HG03097 (cell line): ENCODE data around the gene KNL1.
"Not testable (repeated sequence)": the region's sequence is repeated elsewhere in the genome, so short reads cannot be mapped to it uniquely, and the experiment has no call there.

ENCODE experiments used
- ATAC-seq: cut with Tn5 transposase; IDR thresholded peaks from one replicate; pipeline ENCODE4 v1.9.1; 2021; ENCODE audit not compliant: unreplicated experiment, low FRiP score

KNL1 gene

DNA sequence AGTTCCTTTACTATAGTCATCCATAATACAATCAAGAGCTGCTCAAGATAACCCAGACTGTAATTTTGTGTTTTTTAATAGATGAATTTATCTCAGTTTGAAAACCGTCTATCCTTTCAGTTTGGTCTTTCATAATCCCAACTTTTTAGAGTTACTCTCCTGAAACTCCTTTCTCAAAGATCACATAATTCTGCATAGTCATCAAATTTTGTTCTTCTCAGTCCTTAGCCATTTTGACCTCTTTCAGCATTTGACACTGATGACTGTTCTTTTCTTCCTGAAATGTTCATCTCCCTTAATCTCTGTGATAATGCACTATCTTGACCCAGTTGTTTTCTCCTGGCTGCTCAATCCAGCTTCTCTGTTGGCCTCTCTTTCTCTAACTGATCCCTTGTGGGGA, 53.5 kb downstream of the KNL1 start:
- no peak for ATAC-seq

DNA sequence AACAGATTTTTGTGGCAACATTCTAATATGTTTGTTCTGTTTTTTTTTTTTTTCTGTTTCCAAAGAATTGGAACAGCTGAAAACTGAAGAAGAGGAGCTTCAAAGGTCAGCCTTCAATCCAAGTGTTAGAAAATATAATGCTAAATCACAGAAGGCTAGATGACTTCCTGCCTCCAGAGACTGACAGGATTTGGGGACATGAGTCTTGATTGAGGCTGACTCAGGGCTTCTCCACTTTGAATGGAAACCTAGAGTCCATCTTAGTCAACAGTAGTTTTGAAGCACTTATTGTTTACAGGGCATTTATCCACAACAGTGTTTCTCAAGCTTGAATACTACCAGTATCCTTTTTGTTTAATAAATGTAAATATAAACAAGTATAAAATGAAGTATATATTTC, 56.4 kb downstream of the KNL1 start:
- no peak for ATAC-seq

DNA sequence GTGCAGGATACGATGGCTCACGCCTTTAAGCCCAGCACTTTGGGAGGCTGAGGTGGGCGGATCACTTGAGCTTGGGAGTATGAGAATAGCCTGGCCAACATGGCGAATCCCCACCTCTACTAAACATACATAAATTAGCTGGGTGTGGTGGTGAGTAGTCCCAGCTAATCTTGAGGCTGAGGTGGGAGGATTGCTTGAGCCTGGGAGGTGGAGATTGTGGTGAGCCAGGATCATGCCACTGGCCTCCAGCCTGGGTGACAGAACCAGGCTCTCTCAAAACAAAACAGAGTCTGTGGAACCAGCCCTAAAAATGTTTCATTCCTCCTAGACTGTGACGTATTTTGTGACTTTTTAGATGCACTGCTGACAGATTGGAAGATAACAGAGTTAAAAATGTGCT, 66.6 kb downstream of the KNL1 start:
- no peak for ATAC-seq

DNA sequence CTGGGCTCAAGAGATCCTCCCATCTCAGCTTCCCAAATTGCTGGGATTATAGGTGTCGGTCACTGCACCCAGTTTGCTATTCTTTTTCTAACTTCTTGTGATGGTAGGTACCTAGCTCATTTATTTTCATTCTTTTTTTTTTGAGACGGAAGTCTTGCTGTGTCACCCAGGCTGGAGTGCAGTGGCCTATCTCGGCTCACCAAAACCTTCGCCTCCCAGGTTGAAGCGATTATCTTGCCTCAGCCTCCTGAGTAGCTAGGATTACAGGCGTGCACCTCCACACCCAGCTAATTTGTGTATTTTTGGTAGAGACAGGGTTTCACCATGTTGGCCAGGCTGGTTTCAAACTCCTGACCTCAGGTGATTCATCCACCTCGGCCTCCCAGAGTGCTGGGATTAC, 70.9 kb downstream of the KNL1 start:
- ATAC-seq = no peak

DNA sequence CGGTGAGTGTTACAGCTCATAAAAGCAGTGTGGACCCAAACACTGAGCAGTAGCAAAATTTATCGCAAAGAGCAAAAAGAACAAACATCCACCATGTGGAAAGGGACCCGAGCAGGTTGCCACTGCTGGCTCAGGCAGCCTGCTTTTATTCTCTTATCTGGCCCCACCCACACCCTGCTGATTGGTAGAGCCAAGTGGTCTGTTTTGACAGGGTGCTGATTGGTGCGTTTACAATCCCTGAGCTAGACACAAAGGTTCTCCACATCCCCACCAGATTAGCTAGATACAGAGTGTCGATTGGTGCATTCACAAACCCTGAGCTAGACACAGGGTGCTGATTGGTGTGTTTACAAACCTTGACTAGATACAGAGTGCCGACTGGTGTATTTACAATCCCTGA, 82.2 kb downstream of the KNL1 start:
- ATAC-seq = not testable (repeated sequence)

DNA sequence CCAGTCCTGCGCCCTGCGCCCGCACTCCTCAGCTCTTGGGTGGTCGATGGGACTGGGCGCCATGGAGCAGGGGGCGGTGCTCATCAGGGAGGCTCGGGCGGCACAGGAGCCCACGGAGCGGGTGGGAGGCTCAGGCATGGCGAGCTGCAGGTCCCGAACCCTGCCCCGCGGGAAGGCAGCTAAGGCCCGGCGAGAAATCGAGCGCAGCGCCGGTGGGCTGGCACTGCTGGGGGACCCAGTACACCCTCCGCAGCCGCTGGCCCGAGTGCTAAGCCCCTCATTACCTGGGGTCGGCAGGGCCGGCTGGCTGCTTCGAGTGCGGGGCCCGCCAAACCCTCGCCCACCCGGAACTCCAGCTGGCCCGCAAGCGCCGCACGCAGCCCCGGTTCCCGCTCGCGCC, 82.9 kb downstream of the KNL1 start:
- not testable (repeated sequence) for ATAC-seq

DNA sequence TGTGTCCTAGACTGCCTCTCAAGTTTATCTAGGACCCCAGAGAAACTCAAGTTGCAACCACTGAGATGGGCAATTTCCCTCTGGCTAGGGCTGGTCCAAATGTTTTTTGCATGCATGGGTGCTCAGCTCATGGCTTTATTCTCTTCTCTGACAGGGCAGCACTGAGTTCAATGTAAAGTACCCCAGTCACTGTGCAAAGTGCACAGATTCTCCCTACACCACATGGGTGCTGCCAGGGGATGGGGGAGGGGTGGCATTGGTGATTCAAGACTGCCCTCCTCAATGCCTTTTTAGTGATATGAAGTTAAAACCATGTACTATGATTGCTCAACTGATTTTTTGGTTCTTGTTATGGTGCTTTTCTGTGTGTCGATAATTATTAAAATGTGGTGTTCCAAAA, 86.1 kb downstream of the KNL1 start:
- no peak for ATAC-seq

DNA sequence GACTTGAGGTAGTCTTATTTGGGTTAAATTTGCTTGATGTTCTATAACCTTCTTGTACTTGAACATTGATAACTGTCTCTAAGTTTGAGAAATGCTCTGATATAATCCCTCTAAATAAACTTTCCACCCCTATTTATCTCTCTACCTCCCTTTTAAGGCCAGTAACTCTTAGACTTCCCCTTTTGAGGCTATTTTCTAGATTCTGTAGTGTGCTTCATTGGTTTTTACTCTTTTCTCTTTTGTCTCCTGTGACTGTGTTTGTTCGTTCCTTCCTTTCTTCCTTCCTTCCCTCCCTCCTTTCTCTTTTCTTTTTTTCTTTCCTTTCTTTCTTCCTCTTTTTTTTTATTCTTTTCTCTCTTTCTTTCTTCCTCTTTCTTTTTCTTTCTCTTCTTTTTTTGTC, 86.9 kb downstream of the KNL1 start:
- ATAC-seq = not testable (repeated sequence)

DNA sequence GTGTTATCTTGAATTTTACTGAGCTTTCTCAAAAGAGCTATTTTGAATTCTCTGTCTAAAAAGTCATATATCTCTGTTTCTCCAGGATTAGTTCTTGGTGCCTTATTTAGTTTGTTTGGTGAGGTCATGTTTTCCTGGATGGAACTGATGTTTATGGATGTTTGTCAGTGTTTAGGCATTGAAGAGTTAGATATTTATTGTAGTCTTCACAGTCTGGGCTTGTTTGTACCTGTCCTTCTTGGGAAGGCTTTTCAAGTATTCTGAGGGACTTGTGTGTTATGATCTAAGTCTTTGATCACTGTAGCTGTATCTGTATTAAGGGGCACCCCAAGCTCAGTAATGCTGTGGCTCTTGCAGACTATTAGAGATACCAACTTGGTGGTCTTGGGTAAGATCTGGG, 90.3 kb downstream of the KNL1 start:
- ATAC-seq = no peak

DNA sequence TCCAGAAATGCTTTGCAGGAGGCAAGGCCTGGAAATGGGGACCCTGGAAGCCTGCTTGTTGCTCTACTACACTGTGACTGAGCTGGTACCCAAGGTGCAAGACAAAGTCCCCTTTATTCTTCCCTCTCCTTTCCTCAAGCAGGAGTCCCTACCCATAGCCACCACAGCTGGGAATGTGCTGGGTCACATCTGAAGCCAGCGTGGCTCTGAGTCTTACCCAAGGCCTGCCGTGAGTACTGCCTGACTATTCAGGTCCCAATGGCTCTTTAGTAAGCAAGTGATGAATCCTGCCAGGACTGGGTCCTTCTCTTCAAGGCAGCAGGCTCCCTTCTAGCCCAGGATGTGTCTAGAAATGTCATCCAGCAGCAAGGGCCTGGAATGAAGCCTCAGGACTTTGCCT, 91.3 kb downstream of the KNL1 start:
- ATAC-seq = no peak

DNA sequence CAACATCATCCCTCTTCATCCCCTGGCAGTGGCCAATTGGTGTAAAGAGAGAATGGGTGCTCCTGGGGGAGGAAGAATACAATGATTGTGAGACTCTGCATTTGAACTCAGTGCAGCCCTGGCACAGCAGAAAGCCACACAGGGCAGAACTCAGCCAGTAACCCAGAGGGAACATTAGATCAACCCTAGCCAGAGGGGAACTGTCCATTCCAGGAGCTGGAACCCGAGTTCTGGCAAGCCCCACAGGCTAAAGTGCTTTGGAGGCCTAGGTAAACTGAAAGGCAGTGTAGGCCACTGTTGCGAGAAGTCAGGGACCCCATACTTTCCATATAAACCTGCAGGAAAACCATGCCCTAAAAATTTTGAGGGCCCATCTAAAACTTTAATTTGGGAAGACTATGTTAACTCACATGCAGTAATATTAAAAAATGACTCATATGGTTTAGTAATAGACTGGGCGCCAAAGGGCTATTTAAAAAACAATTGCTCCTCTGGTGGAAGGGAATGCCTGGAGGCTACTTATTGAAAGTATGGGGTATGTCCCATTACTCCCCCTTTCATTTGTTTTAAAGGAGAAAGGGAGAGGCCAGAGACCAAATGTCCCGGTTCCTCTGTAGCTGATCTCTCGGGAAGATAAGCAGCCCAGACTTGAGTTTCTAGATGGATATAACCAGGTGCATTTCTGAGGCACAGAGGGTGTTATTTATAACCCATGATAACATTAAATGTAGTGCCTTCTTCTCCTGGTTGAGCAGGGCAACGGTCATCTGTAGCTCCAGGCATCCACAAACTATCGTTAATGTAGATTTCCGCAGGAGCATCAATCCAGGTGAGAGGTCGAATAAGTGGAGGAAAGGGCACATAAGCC, 95.1 kb downstream of the KNL1 start:
- no peak for ATAC-seq

DNA sequence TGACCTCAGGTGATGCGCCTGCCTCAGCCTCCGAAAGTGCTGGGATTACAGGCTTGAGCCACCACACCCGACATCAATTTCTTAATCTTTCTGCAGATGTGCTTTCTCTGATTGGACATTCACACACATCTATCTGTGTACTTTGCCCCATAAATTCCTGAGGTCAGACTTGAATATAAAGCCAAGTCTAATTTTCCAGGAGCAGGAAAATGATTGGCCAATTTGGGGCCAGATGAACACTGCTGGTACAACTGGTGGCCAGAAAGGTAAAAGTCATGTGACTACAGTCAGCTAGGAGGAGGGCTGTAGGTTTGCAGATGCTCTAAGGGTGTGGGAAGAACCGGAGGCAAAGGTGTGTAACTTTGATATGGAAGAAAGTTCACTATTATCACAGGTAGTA, 97.7 kb downstream of the KNL1 start:
- no peak for ATAC-seq

DNA sequence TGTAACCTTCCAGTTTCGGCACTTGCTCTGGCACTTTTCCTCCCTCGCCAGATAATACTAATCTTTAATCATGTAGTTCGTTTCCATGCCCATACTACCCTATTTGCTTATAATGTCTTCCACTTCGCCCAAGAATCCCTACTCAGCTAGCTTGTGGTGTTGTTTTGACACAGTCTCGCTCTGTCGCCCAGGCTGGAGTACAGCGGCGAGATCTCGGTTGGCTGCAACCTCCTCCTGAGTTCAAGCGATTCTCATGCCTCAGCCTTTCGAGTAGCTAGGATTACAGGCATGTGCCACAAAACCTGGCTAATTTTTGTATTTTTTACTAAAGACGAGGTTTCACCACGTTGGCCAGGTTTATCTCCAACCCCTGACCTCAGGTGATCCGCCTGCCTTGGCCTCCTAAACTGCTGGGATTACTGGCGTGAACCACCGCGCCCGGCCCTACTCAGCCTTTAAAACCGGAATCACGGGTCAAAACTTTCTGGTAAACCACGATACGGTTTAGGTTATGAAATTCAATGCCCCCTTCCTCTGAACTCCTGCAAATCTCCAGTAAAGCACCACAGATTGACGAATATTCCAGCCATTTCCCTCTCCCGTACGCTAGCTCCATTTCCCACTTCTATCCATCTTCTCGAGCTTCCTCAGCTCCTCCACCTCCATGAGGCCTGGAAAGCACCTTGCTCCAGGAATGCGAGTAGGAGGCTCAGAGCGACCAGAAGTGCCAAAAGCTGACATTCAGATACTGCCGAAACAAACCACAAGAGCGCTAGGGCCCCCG, 100.0 kb downstream of the KNL1 start:
- ATAC-seq = peak; percentile 17

DNA sequence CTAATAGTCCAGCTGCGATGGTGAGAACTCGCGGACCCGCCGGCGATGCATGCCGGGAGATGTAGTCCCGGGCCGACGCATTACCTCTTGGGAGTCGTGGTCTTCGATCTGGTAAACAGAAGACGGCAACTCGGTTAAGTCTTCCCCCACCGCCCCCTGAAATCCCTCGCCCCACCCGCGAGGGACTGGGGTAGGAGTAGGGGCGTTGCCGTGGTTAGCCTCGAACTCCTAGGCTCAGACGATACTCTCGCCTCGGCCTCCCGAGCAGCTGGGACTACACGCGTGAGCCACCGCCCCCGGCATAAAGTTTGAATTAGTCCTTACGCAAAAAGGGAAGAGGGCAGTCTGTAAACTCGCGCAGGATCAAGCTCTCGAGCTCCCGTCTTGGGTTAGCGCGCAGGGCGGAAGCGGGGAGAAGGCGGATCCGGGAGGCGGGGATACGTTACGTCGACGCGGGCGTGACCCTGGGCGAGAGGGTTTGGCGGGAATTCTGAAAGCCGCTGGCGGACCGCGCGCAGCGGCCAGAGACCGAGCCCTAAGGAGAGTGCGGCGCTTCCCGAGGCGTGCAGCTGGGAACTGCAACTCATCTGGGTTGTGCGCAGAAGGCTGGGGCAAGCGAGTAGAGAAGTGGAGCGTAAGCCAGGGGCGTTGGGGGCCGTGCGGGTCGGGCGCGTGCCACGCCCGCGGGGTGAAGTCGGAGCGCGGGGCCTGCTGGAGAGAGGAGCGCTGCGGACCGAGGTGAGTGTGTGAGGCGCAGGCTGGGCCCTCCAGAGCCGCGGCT, 100.8 kb downstream of the KNL1 start, which contains the start of gene RAD51:
Gene RAD51, plus strand, starts transcription at position 487 of the 781 bp plus-strand sequence. CDS start 3,585 bp downstream, outside the sequence.
- ATAC-seq = peak; percentile 69

DNA sequence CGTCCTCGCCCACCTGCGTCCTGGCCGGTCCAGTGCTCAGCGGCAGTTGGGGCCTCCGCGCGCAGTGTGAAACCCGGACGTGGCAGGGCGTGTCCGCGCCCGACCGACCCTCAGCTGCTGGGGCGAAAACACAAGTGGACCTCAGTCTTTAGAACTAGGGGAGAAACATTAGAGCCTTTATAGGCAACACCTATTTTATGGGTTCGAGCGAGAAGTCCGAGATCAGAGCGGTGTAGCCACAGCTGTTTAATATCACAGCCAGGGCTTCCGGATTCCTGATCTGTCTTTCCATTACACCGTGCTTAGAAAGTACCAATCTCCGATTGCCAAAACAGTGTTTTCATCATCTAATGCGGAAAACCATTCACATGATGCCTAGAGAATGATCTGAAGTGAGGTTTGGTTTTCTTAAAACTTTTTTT, 101.4 kb downstream of the KNL1 start:
- ATAC-seq = peak; percentile 22

DNA sequence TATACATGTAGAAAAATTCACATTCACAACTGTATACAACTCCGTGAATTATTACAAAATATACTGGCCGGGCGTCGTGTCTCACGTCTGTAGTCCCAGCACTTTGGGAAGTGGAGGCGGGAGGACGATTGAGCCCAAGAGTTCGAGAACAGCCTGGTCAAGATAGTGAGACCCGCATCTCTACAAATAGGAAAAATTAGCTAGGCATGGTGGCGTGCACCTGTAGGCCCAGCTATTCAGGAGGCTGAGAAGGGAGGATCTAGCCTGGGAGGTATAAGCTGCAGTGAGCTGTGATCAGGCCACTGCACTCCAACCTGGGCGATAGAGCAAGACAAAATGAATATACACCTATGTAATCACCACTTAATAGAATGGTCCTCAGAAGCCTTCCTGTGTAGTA, 102.2 kb downstream of the KNL1 start:
- no peak for ATAC-seq

DNA sequence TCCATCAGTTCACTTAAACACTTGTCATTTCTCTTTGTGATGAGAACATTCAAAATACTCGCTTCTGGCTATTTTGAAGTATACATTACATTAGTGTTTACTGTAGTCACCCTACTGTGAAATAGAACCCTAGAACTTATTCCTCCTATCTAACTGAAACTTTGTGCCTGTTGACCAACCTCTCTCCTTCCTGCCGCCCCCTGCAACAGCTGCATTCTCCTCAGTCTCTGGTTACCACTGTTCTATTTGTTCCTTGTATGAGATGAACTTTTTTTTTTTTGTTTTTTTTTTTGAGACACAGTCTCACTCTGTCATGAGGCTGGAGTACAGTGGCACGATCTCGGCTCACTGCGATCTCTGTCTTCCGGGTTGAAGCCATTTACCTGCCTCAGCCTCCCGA, 103.9 kb downstream of the KNL1 start:
- ATAC-seq = no peak

DNA sequence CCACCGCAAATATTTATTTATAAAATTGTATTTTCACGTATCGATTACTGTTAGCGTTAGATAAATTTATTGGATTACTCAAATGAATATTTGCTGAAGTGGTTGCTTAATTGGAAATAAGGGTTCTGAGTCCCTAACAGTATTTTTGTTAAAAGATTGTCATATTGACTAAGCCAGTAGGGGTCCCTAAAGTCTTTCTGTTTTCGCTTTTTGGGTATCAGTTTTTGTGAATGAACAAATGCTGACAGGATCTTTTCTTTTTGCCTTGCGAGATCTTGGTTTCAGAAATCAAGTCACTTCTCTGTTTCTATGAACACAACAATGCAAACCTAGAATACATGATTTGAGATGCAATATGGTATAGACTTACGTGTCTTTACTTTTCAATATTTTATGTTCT, 108.0 kb downstream of the KNL1 start:
- ATAC-seq = no peak

DNA sequence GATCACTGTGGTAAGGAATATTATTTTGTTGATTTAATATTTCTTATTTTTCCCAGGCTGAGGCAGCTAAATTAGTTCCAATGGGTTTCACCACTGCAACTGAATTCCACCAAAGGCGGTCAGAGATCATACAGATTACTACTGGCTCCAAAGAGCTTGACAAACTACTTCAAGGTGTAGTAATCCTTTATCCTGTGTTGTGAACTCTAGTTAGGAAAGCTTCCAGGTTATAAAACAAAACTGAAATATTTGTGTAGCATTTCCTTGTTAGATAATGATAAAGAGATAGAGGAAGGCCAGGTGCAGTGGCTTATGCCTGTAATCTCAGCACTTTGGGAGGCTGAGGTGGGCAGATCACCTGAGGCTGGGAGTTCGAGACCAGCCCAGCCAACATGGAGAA, 112.1 kb downstream of the KNL1 start:
- ATAC-seq = no peak
